ENCODE data around the gene OR4D6. TPM values are rescaled to one million over a fixed set of nuclear protein-coding genes. Genes with fewer than 3 reads are reported as not detected.

The OR4D6 gene
- total and polyA plus RNA-seq, 2 donors (not counting 3 experiments of a cell fraction or from before 2014, with no cell fraction given) = not detected

DNA sequence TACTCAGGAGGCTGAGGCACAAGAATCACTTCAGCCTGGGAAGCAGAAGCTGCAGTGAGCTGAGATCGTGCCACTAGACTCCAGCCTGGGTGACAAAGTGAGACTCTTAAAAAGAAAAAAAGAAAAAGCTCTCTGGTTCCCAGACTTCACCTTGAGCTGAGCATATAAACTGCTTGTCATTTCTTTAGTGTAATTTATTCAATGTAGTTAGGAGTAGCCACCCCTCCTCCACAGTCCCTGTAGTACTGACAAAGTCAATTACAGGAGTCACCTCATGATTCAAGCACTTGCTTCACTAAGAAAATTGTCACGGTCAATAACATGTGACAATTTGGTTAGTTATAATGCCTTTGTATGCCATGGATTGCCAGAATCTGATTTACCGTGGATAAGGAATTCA is 23.6 kb downstream of the OR4D6 start:
- intact Hi-C loops (cut with micrococcal nuclease) = no loop called here
- H3K9me1 ChIP-seq (replicated peaks; ENCODE audit: control insufficient read depth, extremely low read depth, insufficient read depth, low read length) = no peaks in the 10 kb centered on the region
- no peaks in the 10 kb centered on the region for H3K36me3 ChIP-seq (ENCODE audit: control insufficient read depth in 2 of 2, extremely low read depth in 1 of 2, insufficient read depth in 2 of 2, low read length in 2 of 2)
- H3K27me3 ChIP-seq (ENCODE audit: control insufficient read depth in 2 of 2, insufficient read depth in 2 of 2, low read length in 2 of 2) = no peaks in the 10 kb centered on the region
- H2AFZ ChIP-seq (ENCODE audit: low read depth, low read length) = no peak overlapping the region
- dilution Hi-C loops (cut with MboI; ENCODE audit: extremely low pct_ligation_motif_present, low sequenced_read_pairs) = no loop called here
- H4K20me1 ChIP-seq (replicated peaks; ENCODE audit: control insufficient read depth, extremely low read depth, insufficient read depth, low read length) = no peaks in the 10 kb centered on the region
- H3K4me2 ChIP-seq (ENCODE audit: insufficient read depth, low read length) = no peak overlapping the region
- H3K79me2 ChIP-seq (ENCODE audit: control insufficient read depth, insufficient read depth, low read length) = no peaks in the 10 kb centered on the region
- H3K9ac ChIP-seq (replicated peaks; ENCODE audit: extremely low read depth, insufficient read depth, low read length) = no peak overlapping the region
- DNase-seq (ENCODE audit: low read depth, low spot score) = no peak
- ChIA-PET POLR2A (no interaction called here), CTCF (no interaction called here)
- no peaks in the 10 kb centered on the region for H3K4me1 ChIP-seq (ENCODE audit: control insufficient read depth, extremely low read depth, insufficient read depth, low read length)
- H3K9me3 ChIP-seq (replicated peaks; ENCODE audit: control insufficient read depth, insufficient read depth, low read length) = no peaks in the 10 kb centered on the region
- H3K4me3 ChIP-seq (replicated peaks in 1 of 3; ENCODE audit: insufficient read depth in 1 of 3, low read depth in 1 of 3, low read length in 3 of 3) = no peak overlapping the region
- H3K27ac ChIP-seq (ENCODE audit: insufficient read depth, low read depth, low read length) = no peak overlapping the region
- FAIRE-seq = no peak
- no peak for TF ChIP-seq POLR2A (IDR thresholded peaks at IDR 0.05; ENCODE audit: low read depth, low read length)
- BruUV-seq (replicated peaks) = no TSS peak

DNA sequence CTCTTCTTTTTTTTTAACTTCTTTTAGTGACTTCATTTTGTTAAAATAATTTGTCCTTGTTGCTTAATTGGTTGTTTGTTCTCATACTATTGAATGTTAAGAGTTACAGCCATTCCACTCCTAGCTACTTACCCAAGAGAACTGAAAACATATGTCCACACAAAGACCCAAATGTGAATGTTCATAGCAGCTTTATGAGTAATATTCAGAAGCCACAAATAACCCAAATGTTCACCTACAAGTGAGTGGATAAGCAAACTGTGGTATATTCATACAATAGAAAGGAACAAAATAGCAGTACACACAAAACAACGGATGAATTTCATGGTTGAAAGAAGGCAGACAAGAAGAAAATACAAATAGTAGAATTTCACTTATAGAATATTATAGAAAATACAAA is 45.2 kb downstream of the OR4D6 start:
- POLR2A ChIA-PET = no interaction called here
- no TSS peak for BruUV-seq (replicated peaks)
- FAIRE-seq = no peak
- Histone ChIP-seq H3K9me1 (replicated peaks; ENCODE audit: control insufficient read depth, extremely low read depth, insufficient read depth, low read length) (no peaks in the 10 kb centered on the region), H3K27ac (ENCODE audit: insufficient read depth, low read depth, low read length) (no peak overlapping the region), H3K4me2 (ENCODE audit: insufficient read depth, low read length) (no peak overlapping the region), H3K9ac (replicated peaks; ENCODE audit: extremely low read depth, insufficient read depth, low read length) (no peak overlapping the region), H3K79me2 (ENCODE audit: control insufficient read depth, insufficient read depth, low read length) (no peaks in the 10 kb centered on the region), H4K20me1 (replicated peaks; ENCODE audit: control insufficient read depth, extremely low read depth, insufficient read depth, low read length) (no peaks in the 10 kb centered on the region), H3K9me3 (replicated peaks; ENCODE audit: control insufficient read depth, insufficient read depth, low read length) (no peaks in the 10 kb centered on the region), H3K27me3 (ENCODE audit: control insufficient read depth in 2 of 2, insufficient read depth in 2 of 2, low read length in 2 of 2) (peaks cover 0 to 1% of the 10 kb centered on the region in 2 experiments), H3K4me1 (ENCODE audit: control insufficient read depth, extremely low read depth, insufficient read depth, low read length) (no peaks in the 10 kb centered on the region), H3K4me3 (replicated peaks in 1 of 3; ENCODE audit: insufficient read depth in 1 of 3, low read depth in 1 of 3, low read length in 3 of 3) (no peak overlapping the region), H3K36me3 (ENCODE audit: control insufficient read depth in 2 of 2, extremely low read depth in 1 of 2, insufficient read depth in 2 of 2, low read length in 2 of 2) (no peaks in the 10 kb centered on the region), H2AFZ (ENCODE audit: low read depth, low read length) (no peak overlapping the region)
- dilution Hi-C loops (cut with MboI; ENCODE audit: extremely low pct_ligation_motif_present, low sequenced_read_pairs) = no loop called here
- TF ChIP-seq, protein P1, sequence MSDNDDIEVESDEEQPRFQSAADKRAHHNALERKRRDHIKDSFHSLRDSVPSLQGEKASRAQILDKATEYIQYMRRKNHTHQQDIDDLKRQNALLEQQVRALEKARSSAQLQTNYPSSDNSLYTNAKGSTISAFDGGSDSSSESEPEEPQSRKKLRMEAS (IDR thresholded peaks at IDR 0.05; ENCODE audit: insufficient read depth, insufficient read length) = no peak
- TF ChIP-seq POLR2AphosphoS5 (IDR thresholded peaks at IDR 0.05; ENCODE audit: insufficient read depth, low read depth, low read length) (no peak), GATA2 (IDR thresholded peaks at IDR 0.05; ENCODE audit: insufficient read depth, insufficient read length, low read depth, low read length) (no peak), EZH2 (IDR thresholded peaks at IDR 0.05; ENCODE audit: borderline replicate concordance, low read depth, low read length, severe bottlenecking) (no peak), FOS (IDR thresholded peaks at IDR 0.05; ENCODE audit: borderline replicate concordance, insufficient read depth, low read length) (no peak), JUN (IDR thresholded peaks at IDR 0.05; ENCODE audit: borderline replicate concordance, insufficient read depth, insufficient read length, low read depth) (no peak), MYC (IDR thresholded peaks at IDR 0.05; ENCODE audit: low read depth, low read length) (no peak), POLR2A (IDR thresholded peaks at IDR 0.05; ENCODE audit: low read depth, low read length) (no peak)
- TF ChIP-seq, protein P2, sequence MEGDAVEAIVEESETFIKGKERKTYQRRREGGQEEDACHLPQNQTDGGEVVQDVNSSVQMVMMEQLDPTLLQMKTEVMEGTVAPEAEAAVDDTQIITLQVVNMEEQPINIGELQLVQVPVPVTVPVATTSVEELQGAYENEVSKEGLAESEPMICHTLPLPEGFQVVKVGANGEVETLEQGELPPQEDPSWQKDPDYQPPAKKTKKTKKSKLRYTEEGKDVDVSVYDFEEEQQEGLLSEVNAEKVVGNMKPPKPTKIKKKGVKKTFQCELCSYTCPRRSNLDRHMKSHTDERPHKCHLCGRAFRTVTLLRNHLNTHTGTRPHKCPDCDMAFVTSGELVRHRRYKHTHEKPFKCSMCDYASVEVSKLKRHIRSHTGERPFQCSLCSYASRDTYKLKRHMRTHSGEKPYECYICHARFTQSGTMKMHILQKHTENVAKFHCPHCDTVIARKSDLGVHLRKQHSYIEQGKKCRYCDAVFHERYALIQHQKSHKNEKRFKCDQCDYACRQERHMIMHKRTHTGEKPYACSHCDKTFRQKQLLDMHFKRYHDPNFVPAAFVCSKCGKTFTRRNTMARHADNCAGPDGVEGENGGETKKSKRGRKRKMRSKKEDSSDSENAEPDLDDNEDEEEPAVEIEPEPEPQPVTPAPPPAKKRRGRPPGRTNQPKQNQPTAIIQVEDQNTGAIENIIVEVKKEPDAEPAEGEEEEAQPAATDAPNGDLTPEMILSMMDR (IDR thresholded peaks at IDR 0.05; ENCODE audit: extremely low read depth in 1 of 2, insufficient read depth in 1 of 2, low read depth in 1 of 2, low read length in 2 of 2) = no peak
- CTCF ChIA-PET = interaction anchor here (1.2 kb wide), 1 partner anchor 35 kb away, joined by 4 read pairs; no protein-coding TSS in a partner anchor
- DNase-seq (ENCODE audit: low read depth, low spot score) = no peak
- intact Hi-C loops (cut with micrococcal nuclease) = no loop called here
